Kidney epithelial cell (primary cell): ENCODE data around the gene ZNF212. TPM values are rescaled to one million over a fixed set of nuclear protein-coding genes. Genes with fewer than 3 reads are reported as not detected.

Experiments
- DNase-seq: peaks from one replicate; pipeline ENCODE4 v3.0.0-alpha.2; 2010; ENCODE audit warnings: low read depth
- H3K27me3 ChIP-seq: 2 replicates; pipeline ENCODE4 v1.6.0; 2011; ENCODE audit warnings: low read length; ENCODE audit not compliant: control insufficient read depth, insufficient read depth
- H3K36me3 ChIP-seq: 2 replicates; pipeline ENCODE4 v1.5.1; 2011; ENCODE audit warnings: low read length; ENCODE audit not compliant: control insufficient read depth, insufficient read depth
- H3K4me3 ChIP-seq: 2 replicates; pipeline ENCODE4 v1.5.1; 2011; ENCODE audit warnings: low read depth, mild to moderate bottlenecking, control low read depth, low read length
- CTCF ChIP-seq: IDR thresholded peaks from 2 replicates; pipeline ENCODE4 v1.5.1; 2011; ENCODE audit warnings: mild to moderate bottlenecking, moderate library complexity, low read length, control low read depth, inconsistent platforms; ENCODE audit not compliant: insufficient read depth, poor library complexity, severe bottlenecking
- total RNA-seq: library from RNA; depleted of rRNA; stranded (reverse); fragments of >200 nt; gene quantifications from 2 replicates; pipeline ENCODE4 v1.2.3, GENCODE V29; 2015

ZNF212 gene
- total RNA-seq, 1 donor from 2014 or later = 6.7 TPM

- Histone ChIP-seq H3K27me3 (no peaks in the 10 kb centered on the region), H3K36me3 (peaks cover 5% of the 10 kb centered on the region), H3K4me3 (no peak overlapping the region)
- no peak for TF ChIP-seq CTCF
- DNase-seq = no peak
These were observed 33.6 kb upstream of the ZNF212 start for GRCh38 chr7:149205690-149206381.

DNA sequence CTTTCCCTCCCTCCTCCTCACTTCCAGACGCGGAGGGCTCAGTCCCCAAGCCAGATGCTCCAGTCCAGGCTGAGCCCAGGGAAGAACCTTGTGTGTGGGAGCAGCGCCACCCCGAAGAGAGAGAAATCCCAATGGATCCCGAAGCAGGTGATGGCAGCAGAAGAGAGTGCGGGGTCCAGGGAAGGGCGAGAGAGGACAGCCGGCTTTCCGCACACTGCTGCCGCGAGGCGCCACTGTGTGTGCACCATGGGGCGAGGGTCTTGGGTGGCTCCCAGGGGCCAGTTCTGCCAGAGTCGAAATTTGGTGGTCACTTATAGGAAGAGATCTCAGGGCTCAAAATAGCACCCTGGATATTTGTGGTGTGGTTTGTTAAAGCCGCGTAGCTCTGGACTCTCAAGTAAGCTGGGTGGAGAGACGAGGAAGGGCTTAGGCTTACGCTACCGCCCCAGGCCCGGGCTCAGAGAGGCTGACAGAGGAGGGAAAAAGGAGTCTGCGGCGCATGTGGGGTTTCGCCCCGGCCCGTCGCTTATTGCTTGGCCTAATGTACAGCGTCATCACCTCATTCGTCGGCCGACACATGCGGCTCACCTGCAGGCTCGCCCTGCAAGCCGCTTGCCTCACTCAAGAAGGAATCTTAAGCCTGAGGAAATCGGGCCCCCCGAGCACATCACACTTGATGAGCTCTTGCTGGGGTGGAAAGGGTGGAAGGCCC is 32.0 kb upstream of the ZNF212 start:
- H3K4me3 ChIP-seq = no peak overlapping the region
- no peak for DNase-seq
- no peaks in the 10 kb centered on the region for H3K27me3 ChIP-seq
- TF ChIP-seq CTCF = no peak
- H3K36me3 ChIP-seq = peaks cover 5% of the 10 kb centered on the region

- Histone ChIP-seq H3K27me3 (no peaks in the 10 kb centered on the region), H3K36me3 (peaks cover 3% of the 10 kb centered on the region), H3K4me3 (no peak overlapping the region)
- peak; percentile 72 for TF ChIP-seq CTCF
- no peak for DNase-seq
These were observed 29.8 kb upstream of the ZNF212 start for GRCh38 chr7:149209518-149210269.

GRCh38 chr7:149210551-149210950 is 28.9 kb upstream of the ZNF212 start:
- DNase-seq = no peak
- peaks cover 4% of the 10 kb centered on the region for H3K36me3 ChIP-seq
- no peak overlapping the region for H3K4me3 ChIP-seq
- TF ChIP-seq CTCF = no peak
- H3K27me3 ChIP-seq = no peaks in the 10 kb centered on the region

DNA sequence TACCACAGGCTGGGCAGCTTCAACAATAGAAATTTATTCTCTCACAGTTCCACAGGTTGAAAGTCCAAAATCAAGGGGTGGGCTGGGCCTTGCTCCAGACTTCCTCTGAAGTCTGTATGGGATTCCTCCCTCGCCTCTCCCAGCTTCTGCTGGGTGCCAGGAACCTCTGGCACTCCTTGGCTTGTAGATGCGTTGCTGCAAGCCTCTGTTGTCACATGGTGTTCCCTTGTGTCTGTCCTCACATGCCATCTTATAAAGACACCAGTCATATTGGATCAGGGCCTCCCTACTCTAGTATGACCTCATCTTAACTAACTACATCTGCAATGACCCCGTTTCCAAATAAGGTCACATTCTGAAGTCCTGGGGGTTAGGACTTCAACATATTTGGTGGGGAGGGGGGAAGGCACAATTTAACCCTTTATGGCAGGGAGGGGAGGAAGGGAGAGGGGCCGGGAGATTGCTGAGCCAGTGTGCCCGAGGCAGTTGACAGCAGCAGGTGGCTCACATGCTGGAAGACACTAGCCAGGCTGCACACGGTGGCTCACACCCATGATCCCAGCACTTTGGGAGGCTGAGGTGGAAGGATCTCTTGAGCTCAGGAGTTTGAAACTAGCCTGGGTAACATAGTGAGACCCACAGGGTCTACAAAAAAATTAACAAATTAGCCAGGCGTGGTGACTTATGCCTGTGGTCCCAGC is 25.3 kb upstream of the ZNF212 start:
- DNase-seq = no peak
- Histone ChIP-seq H3K27me3 (no peaks in the 10 kb centered on the region), H3K4me3 (no peak overlapping the region), H3K36me3 (peaks cover 9% of the 10 kb centered on the region)
- no peak for TF ChIP-seq CTCF
